Measurements from ENCODE around the gene CCDC47.
A peak's percentile ranks its signal among the peaks of the same experiment; 100 is the strongest.

The CCDC47 gene

GRCh38 chr17:63783522-63783921, 10.1 kb upstream of the CCDC47 start:
- no peak for DNase-seq (ENCODE audit: low spot score)

- DNase-seq (ENCODE audit: low spot score): no peak
Measured at GRCh38 chr17:63780928-63781327, 7.5 kb upstream of the CCDC47 start.

GRCh38 chr17:63780507-63780906, 7.1 kb upstream of the CCDC47 start:
- no peak for DNase-seq (ENCODE audit: low spot score)

GRCh38 chr17:63775420-63775819, 2.0 kb upstream of the CCDC47 start:
- DNase-seq (ENCODE audit: low spot score): no peak

- DNase-seq (ENCODE audit: low spot score): no peak
Measured at GRCh38 chr17:63774969-63775265, 1.5 kb upstream of the CCDC47 start.

GRCh38 chr17:63774141-63774968, 958 bp upstream of the CCDC47 start, which contains the start of gene DDX42:
Gene DDX42, plus strand, starts transcription at chr17:63774170. Its CDS starts 12,880 bp downstream, at chr17:63787050.
- peak; percentile 98 for DNase-seq (ENCODE audit: low spot score)

GRCh38 chr17:63772801-63773271, 561 bp downstream of the CCDC47 start:
- DNase-seq (ENCODE audit: low spot score): no peak

DNA sequence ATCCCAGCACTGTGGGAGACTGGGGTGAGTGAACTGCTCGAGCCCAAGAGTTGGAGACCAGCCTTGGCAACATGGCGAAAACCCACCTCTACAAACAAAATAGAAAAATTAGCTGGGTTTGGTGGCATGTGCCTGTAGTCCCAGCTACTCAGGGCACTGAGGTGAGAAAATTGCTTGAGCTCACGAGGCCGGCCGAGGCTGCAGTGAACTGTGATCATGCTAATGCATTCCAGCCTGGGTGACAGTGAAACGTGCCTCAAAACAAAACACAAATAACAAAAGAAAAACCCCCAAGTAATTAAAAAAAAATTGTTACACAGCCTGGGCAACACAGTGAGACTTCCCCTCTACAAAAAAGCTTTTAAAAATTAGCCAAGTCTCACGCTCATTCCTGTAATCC, 5.0 kb downstream of the CCDC47 start:
- no peak for DNase-seq (ENCODE audit: low spot score)

- no peak for DNase-seq (ENCODE audit: low spot score)
Measured at GRCh38 chr17:63766754-63767153, 6.6 kb downstream of the CCDC47 start.

GRCh38 chr17:63764716-63765115, 8.7 kb downstream of the CCDC47 start:
- DNase-seq (ENCODE audit: low spot score): no peak

DNA sequence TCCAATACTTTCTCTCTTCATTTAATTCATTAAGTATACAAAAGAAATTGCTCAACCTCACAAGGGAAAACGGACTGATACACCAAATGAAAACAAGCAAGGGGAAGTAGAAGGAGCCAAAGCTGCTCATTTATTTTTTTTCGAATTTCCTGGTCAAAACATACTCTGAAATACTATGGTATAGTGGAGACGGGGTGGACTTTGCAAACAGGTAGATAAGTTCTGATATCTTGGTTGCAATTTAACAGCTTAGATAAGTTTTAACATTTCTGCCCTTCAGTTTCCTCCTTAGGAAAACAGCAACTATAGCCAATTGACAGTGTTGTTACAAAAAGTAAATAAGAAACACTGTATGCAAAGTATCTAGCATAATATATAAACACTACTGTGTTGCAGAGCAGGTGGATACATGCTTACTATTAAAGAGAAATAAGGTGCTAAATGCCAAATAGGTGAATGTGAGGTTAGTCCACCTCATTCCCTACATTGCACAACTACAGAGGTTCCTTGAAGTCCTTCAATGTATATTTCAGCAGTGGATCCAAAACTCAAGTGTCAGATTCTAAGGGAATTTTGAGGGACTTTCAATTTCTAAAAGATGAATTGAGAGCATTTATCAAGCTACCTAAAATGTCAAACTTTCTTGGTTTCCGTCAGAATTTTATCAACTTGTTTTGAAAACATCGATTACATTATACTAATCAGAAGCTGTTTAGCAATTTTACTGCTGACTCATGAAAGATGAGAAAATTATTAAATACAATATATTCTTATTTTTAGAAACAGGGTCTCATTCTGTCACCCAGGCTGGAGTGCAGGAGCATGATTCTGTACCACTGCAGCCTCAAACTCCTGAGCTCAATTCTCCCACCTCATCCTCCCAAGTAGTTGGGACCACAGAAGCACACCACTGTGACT, 11.0 kb downstream of the CCDC47 start:
- DNase-seq (ENCODE audit: low spot score): no peak

- DNase-seq (ENCODE audit: low spot score): no peak
Measured at GRCh38 chr17:63760771-63761539, 12.4 kb downstream of the CCDC47 start.

GRCh38 chr17:63758428-63758827, 15.0 kb downstream of the CCDC47 start:
- DNase-seq (ENCODE audit: low spot score): no peak

DNA sequence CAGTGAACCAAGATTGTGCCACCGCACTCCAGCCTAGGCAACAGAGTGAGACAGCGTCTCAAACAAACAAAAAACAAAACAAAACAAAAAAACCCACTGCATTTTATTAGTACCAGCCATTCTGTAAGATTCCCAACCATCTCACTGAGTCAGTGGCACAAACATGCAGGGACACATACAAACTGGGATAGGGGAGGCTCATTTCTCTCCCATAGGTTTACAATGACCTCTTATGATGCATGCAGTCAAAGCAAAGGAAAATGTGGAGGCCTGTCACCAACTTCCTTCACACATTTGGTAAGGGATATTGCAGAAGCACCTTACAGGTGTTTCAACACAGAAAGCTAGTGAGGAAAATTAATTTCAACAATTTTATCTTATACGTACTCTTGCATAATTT, 19.4 kb downstream of the CCDC47 start:
- no peak for DNase-seq (ENCODE audit: low spot score)

DNA sequence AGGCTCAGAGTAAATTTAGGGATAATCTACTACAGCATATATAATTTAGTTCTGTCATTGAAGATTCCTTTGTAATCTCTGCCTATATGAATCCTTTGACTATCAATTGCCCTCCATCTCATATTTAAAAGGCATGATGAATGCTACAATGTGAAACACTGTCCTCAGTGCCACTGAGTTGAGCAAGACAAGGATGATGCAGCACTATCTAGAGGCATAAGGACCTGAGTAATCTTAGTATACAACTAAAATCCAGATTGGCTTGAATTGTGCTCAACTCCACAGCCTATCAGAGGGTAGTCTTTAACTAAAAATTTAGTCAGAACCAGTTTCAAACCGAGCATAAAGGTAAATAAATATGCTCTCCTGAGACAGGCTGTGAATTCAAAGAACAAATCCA, 20.2 kb downstream of the CCDC47 start:
- DNase-seq (ENCODE audit: low spot score): no peak

DNA sequence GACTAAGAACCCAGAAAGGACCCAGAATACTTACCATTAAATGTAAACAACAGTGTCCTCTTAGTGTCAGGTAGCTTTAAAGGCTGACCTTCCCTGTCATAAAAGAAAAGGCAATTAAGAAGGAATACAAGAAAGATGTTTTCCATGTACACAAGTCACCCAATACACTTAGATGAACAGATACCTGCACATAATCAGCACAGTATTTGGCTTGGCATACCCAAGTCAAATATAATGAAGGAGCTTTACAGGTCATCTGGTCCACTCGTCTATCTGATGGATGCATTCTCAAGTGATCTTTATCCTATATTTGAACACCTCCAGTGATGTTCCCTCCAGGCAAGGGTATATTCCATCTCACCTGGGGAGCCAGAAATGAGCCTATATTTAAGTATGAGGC, 20.7 kb downstream of the CCDC47 start:
- no peak for DNase-seq (ENCODE audit: low spot score)

DNA sequence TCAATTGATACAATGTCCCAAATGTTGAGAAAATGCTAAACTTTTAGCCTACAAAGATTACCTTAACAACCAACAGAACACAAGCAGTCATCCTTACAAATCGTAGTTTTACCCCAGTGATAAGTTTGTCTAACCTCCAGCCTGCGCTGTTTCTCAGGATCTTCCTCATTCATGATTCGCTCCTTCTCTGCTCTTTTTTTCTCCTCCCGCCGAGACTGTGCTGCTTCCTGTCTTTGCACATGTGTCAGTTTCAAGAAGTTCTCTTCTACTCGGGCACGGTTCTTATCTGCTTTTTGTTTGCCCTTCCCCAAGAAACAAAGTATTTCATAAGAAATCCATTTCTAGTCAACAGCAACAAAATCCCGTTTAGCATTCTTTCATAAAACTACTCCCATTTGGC, 21.6 kb downstream of the CCDC47 start:
- DNase-seq (ENCODE audit: low spot score): no peak

DNA sequence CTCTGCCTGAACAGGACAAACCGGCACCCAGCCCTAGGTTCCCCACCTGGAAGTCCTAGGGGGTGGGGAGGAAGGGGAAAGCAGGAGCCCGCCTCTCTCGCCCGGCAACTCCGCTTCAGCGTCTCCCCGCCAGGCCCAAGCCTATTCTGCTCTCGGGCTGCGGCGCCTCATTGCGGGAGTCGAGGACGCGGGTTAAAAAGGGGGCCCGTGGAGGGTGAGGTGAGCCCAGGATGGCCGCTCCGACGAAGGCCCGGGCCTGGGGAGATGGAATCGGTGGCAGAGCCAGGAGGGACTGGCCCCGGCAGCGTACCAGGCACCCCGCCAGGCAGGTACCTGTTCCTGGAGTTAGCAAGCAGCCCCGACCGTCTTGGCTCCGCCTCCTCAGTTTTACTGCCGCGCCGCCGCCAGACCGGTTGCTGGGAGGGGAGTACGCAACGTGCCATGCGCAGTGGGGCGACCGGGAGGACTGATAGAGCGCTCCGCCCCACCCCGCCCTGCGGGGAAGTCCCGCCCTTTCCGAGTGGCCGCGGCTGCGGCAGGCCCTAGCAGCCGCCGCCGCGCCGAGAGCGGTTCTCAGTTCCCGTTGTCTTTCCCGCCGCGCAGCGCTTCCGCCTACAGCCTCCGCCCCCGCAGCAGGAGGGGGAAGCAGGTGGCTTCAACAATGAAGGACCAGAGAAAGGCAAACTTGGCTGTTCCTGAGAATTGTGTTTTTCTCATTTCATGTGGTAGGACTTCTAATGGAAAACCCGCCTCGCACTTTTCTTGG, 31.8 kb downstream of the CCDC47 start, which contains the start of gene STRADA:
STRADA (minus strand) TSS at position 392 of the 766 bp plus-strand sequence. CDS start 13,430 bp downstream, outside the sequence.
- DNase-seq (ENCODE audit: low spot score): peak; percentile 100

DNA sequence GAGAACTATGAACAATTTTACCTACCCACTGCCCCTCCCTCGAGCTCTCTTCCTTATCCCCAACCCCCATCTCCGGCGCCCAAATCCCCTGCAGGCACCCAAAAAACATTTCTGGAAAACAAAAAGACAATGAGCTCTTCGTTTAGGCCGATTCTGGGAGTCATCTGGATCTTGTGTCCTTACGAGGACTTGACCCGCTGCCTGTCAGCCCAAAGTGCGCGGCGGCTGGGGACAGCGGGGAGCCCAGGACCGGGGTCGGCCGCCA, 32.3 kb downstream of the CCDC47 start:
- DNase-seq (ENCODE audit: low spot score): no peak

- no peak for DNase-seq (ENCODE audit: low spot score)
Measured at GRCh38 chr17:63740464-63741142, 32.8 kb downstream of the CCDC47 start.

- no peak for DNase-seq (ENCODE audit: low spot score)
Measured at GRCh38 chr17:63735691-63736090, 37.7 kb downstream of the CCDC47 start.
